GM19463 (cell line): Measurements from ENCODE around the gene TAF1C.

Experiments
- ATAC-seq: cut with Tn5 transposase; IDR thresholded peaks from one replicate; pipeline ENCODE4 v1.9.1; 2021; ENCODE audit warnings: mild to moderate bottlenecking, moderate library complexity; ENCODE audit not compliant: unreplicated experiment

Gene TAF1C

DNA sequence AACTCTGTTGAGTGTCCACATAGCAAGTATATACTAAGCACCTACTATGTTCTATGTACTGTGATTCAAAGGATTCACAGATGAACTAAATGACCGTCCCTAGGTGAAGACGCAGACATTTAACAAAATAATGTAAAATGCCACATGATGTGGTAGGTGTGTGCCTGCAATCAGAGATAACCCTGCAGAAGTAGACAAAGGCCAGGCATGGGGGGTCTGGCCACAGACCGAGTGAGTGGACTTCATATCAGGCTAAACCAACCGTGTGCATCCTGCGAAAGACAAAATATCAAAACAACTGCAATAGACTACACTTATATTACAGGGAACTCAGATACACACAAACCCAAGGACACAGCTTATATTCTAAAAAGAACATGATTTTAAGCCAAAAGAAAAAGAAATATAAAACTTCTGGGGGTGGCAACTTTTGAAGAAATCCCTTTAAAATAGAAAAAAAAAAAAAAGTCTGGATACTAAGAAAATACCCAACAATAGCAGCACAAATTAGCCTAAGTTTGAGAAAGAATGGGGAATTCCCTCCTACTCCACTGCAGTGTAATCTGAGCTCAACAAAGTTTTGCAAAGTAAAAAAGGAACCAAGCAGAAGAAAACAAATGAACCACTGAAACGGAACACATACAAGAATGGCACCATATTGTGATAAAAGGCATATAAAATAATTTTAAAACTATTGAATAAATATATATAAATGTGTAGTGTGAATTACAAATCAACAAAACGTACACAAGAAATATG, 54.2 kb downstream of the TAF1C start:
- no peak for ATAC-seq

DNA sequence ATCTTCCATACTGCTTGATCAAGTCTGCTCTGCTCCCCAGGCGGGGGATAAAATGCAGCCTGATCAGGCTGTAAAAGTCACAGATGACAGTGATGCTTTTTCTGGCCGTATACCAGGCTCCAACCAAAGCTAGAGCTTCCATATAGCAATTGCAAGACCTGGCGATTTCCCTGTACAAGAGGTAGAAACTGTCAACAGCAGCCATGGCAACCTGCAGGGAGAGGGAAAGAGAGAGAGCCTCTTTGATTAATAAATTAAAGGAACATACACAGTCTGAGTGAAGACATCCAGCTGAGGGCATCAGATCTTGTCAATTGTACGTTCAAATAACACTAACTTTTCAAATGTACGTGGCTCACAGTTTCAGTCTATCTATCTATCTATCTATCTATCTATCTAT, 55.7 kb downstream of the TAF1C start:
- no peak for ATAC-seq
